EL (cell line): ENCODE measurements around the gene SUSD6.
A peak's percentile ranks its signal among the peaks of the same experiment; 100 is the strongest.

ENCODE experiments used
- DNase-seq: peaks from one replicate; pipeline ENCODE4 v3.0.0-alpha.2; 2016

Gene SUSD6

DNA sequence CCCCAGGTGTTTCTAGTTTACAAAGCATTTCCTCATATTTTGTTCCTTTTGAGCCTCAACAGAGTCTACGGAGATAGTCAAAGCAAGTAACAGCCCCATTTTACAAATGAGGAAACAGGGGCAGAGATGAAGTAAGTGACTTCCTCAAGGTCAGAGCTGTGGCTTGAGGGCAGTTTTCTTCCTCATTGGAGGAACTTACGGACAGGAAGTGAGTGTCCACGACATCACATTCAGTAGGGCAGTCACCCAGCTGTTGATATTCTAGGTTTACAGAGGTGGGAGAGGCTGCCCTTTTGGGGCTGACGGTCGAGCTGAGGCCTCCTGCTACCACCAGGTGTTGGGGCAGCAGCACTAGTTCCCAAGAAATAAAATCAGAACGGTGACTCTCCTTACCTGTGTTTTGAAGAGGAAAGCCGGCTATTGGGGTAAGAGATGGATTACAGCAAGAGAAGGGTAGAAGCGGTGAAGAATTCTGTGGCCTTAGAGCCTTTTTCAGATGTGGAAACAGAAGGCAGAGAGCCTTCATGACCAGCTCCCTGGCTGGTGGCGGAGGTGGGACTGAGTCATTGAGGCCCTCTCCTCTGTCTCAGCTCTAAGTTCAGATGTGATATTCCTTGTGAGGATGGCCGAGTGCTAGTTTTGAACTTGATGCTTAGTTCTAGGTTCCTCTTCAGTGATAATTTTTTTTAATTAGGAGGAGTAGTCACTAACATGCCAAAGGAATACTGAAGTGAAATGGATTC is 41.7 kb downstream of the SUSD6 start:
- no peak for DNase-seq

DNA sequence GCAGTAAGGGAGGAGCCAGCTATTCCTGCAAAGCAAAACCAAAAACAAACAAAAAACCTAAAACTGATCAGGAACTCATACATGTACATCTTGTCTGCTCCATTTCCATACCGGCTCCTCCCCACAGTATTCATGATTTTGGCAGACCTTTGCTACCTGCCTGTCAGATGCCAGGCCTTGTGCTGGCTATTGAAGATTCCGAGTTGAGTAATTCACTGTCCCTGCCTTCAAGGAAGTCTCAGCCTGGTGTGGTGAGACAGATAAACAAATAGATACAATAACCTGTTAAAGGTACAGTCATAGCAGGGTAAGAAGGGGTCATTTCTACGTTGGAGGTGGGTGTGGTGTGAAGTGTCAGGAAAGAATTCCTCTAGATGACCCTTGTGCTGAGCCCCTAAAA is 42.7 kb downstream of the SUSD6 start:
- DNase-seq = no peak

DNA sequence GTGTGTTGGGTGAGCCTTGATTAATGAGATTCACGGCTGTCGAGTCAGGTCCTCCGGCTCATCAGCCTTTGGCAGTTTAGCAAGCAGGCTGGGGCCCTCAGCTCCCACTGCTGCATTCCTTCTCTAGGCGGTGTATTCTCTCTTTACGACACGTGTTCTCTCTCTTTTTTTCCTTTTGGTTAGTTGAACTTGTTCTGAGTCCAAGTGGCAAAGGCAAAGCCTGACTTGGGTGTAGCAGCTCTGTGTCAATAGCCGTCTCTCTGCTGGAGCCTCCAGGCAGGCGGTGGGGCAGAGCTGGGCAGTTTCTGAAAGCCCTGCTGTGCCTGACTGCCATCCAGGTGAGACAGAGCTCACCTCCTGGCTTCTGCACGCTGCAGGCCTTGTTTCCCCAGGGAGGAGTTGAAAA is 46.6 kb downstream of the SUSD6 start:
- no peak for DNase-seq

DNA sequence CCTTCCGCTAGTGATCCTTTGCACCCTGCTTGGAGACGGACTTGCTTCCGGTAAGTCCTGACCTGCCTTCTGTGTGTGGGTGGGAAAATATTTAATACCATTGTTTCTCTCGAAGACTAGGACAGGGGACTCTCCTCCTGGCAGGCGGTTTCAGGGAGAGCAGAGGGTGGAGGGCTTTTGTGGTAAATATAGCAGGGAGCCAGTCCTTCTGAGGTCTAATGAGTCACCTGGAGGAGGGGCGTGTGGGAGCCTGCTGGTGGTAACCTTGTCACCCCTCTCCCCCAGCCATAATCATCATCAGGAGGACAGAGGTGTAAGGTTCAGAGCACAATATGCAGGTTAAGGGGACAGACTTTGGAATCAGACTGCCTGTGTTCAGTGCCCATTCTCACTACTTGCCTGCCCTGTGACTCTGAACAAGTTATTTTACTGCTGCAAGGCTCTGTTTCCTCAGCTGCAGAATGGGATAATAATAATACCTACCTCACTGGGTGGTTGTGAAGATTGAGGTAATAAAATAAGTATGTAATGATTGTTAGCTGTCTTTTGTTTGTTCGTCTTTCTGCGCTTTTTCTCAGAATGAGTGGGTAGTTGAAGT is 47.4 kb downstream of the SUSD6 start:
- DNase-seq = no peak

DNA sequence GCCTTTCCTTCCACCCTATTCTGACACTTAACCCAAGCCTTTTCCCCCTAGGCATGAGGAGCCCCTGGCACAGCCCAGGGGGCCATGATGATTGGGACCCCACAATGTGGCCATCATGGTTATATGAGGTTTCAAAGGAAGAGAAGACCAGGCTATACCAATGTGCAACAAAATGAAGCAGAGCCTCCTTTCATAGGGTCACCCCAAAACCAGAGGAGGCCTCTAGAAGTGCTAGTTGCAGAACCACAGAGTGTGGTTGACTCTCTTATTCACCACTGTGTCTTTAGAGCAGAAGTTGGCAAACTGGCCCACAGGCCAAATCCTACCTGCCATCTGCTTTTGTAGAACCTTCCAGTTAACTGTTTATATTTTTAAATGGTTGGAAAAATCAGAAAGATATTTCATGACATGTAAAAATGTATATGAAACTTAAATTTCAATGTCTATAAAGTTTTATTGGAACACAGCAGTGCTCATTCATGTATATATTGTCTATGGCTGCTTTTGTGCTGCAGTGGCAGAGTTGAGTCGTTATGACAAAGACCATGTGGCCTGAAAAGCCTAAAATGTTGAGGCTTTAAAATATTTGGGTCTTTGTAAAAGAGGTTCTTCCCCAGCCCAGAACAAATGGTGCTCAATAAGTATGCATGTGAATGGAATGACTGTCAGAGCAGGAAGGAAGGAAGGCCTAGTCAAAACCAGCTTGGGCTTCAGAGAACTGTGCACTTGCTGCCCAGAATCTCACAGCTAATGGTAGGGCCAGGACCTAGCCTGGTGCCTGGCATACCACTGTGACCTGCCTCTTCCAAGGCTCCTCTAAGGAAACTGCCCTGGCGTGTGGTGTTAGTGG is 49.2 kb downstream of the SUSD6 start:
- DNase-seq = no peak

DNA sequence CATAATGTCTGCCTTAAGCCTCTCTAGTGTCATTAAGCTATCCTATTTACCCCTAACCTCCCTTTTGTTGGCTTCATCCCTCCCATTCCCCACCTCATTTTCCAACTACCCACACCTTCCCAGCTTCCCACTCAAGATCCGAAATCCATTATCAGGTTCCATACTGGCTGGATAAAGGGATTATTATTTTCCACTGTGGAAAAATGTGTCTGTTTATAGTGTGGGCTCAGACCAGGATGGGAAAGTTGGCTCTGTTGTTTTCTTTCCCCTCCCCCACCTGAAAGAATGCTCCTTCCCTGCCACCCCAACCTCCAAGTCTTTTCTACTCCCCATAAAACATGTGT is 49.8 kb downstream of the SUSD6 start:
- DNase-seq = no peak

DNA sequence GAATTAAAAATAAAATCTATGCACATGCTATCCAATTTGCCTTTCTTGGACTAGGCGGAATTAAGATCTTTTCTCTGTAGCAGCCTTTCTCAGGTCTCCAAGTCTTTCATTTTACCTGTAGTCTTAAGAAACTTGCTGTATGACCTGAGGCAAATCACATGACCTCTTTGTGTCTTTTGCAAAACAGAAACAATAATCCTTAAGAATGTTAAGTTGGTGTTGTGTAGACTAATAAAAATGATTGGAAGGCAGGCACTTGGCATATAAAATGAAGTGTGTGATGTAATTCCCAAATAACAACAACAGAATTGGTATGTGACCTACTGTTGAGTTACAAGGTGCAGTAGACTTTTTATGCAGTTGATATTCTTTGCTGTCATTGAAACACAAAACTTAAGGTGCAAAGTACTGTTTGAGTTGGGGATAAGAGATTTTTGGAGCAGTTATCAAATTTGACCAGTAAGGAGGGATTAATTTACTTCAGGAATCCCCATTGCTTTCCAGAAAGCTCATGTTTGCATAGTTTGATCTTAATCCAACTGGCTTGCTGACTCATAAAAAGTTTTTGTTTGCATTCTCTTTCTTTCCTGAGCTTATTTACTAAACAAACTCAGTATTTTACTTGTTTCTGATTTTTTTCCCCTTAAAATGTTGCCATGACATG is 51.4 kb downstream of the SUSD6 start:
- no peak for DNase-seq

DNA sequence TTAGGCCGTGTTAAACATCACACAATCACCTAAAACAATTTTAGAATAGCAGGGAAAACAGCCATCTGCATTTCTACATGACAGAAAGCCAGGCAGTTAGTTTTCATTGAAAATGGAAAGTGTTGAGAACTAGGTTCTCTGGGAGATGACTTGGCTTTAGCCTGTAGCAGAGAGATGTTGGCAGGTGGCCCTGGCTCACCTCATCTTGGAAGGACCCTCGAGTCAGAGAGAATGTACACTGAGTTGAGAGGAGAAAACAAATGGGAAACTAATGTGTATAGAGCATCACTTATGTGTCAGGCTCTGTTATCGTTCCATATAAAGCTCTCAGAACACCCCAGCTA is 51.9 kb downstream of the SUSD6 start:
- DNase-seq = no peak

DNA sequence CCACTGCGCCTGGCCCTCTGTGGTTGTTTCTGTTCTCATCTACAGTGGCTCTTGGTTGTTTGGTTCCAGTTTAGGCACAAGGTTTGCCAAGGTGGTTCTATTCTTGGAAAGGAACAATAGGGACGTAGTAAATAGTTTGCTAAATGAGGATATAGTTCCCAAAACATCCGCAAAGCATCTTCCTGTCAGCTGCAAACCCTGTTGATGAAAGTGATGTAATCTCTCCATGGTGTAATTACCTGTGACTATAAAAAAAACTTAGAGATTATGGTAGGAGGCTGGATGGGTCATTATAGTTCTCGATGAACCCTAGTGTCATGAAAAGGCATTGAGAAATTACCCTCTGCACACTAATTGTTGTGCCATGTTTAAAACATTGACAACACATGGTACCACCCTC is 52.9 kb downstream of the SUSD6 start:
- DNase-seq = no peak

DNA sequence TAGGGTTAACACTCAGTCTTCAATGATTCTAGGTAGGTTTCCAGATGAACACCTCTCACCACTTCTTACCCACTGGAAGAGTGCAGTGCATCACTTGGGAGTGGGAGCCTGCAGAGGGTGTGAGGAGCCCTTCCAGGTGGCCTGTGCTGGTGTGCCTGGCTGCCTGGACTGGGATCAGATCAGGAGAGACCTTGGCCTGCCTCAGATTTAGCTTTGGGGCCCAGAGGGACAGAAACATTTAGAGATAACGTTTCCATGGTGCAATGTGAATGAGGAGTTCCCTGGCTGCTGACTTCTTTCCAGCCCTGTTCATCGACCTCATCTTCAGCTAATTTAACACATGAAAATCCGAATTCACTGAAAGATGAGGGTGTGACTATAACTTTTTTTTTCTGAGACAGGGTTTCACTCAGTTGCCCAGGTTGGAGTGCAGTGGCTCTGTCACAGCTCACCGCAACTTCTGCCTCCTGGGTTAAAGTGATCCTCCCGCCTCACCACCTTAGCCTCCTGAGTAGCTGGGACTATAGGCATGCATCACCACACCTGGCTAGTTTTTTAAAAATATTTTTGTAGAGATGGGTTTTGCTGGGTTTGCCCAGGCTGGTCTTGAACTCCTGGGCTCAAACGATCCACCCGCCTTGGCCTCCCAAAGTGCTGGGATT is 53.6 kb downstream of the SUSD6 start:
- no peak for DNase-seq

DNA sequence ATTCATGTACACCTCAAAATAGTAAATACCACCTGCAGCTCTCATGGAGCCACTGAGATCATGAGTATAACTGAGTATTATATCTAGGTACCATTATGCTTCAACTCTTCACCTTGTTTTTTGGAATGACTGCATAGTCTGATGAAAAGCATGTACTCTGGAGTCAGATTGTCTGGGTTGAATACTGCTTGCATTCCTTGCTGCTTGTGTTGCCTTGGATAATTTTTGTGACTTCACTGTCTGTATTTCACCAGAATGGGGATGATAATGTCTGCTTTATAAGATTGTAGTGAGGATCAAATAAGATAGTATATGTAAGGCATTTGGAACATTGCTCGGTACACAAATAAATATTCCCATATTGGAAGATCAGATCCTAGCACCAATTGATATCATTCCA is 54.2 kb downstream of the SUSD6 start:
- no peak for DNase-seq

DNA sequence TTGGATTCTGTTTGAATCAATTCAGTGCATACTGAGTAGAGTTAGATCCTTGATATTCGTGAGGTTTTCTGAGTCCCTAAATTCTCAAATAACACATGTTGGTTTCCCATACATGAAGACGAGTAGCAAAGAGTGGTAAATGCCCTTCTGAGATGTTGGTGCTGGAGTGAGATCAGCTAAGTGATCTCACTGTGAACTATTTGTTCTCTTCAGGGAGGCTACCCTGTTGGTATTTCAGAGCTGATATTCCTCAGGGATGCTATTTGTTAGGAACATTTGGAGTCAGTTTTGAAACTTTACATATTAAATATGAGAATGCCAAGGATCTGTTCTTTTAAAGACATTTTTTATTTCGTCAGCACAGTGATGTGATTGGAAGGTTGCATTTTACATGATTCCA is 54.7 kb downstream of the SUSD6 start:
- no peak for DNase-seq

DNA sequence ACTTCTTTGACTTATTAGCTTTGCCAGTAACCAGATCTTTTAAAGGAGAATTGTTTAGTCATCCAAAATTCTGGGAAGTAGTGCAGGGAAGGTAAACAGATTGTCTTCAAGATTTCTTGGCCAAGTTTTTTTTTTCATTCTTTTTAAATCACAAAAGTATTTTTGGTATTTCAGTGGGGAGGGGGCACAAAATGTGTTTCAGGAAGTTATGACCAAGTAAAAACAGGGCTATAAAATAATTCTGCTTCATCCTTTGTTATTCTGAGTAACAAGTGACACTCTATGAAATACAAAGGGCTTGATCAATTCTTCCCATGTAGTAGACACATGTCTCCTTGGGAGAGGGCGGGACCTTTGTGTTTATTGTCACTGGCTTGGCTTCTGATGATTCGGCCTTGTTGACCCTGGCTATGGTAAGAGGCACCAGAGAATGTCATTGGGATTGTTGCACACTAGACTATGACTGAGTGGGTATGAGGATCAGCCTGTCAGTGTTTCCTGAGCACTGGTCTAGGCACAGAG is 55.4 kb downstream of the SUSD6 start:
- peak; percentile 33 for DNase-seq

DNA sequence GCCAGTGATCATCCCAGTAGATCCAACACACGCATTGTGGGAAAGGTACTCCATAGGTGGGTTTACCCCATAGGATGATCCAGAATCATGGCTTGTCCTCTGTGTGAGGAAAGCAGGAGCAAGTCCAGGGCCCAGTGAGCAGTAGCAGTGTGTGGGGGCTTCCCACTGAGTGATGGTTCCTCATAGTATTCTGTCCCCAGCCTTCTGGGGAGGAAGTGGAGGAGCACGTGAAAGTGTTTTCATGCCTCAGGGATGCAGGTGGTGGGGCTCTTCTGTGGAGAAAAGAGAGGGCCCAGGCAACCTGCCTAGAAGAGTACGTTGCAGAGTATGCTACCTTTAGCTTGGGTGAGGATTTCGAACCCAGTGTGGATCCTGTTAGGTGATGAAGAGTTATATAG is 56.5 kb downstream of the SUSD6 start:
- no peak for DNase-seq

DNA sequence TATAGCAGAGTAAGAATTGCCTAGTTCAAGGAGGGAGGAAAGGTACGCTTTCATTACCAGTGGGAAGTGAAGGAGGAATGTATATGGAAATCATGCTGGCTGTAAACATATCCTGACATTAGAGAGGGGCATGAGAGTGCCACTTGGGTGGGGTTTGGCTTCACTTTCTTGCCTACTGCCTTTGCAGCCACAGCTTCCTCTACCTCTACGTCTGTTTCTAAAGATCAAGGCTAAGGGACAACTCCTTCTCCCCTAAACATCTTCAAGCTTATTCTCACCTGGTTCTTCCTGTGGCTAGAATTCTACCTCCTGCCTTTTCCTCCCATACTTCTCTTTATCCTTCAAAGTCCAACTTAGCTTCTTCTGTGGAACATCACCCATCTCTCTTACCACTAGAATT is 58.0 kb downstream of the SUSD6 start:
- no peak for DNase-seq

DNA sequence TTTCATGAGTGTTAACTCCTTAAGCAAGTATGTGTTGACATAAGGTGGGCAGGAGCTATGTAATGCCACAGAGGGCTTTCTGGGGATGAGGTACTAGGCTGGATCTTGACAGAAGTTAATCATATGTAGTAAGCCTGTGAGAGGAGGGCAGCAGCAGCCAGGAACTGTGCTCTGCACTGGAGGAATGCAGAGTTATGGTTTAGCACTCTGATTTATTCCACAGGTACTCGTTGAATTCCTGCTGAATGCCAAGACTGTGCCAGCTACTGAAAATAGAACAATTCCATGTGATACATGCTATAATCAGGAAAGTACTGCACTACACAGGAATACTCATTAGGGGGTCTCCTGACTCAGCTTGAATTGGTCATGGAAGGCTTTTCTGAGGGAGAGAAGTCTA is 58.7 kb downstream of the SUSD6 start:
- no peak for DNase-seq

DNA sequence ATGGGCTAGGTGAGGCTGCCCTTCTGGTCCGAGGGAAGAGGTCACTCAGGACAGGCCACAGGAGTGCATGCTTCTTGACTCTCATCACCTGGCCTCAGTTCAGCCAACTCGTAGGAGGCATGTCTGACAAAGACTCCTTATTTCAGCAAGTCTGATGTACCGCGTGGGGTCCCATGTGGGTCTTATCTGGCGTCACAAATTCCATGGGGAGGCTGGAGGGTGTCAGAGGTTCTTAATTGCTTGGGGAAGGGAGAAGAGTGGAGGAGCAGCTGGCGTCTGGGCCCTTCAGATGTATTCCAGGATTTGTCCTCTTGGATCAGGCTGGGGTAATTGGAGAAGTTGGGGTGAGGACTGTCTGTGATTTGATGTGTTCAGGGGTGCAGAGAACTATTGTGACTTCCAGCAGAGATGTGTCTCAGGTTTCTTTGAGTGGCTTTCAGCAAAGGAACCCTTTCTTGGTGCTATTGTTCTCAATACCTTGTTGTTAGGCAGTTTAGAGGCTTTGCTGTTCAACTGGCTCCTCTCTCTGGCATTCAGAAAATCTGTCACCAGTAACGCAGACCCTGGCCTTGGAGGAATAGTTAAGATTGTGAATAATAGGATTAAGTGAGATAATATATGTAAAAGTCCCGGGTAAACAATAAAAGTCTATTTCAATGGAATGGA is 60.1 kb downstream of the SUSD6 start:
- no peak for DNase-seq

DNA sequence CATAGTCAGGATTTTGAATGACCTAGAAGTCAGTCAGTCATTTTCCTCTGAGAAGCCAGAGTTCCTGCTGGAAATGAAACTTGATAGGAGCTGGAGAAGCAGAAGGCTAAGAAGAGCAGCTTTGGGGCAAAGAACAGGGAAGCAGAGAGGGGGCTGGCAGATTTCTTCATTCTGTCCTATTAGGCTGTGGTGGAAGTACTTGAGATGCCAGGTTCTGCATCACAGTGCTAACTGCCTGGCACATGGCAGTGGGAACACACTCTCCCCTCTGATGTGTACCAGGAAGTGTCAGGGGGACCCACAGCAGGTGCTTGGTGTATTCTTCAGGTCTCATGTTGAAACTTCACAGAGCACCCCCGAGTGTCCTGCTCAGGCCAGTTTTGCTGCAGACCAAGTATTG is 61.0 kb downstream of the SUSD6 start:
- DNase-seq = no peak

DNA sequence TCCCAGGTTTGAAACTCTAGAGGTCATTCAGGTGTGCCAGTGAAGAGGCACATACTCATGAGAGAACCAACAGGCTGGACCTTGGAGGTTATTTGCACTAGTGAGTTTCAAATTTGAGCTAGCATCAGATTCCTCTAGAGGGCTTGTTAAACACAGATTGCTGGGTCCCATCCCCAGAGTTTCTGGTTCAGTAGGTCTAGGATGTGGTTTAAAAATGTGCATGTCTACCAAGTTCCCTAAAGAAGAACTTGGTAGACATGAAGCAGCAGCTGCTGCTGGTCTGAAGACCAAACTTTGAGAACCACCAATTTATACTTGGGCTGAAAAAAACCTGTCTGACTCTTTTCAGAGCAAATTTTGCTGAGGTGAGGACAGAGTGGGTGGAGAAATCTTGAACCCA is 61.7 kb downstream of the SUSD6 start:
- no peak for DNase-seq

DNA sequence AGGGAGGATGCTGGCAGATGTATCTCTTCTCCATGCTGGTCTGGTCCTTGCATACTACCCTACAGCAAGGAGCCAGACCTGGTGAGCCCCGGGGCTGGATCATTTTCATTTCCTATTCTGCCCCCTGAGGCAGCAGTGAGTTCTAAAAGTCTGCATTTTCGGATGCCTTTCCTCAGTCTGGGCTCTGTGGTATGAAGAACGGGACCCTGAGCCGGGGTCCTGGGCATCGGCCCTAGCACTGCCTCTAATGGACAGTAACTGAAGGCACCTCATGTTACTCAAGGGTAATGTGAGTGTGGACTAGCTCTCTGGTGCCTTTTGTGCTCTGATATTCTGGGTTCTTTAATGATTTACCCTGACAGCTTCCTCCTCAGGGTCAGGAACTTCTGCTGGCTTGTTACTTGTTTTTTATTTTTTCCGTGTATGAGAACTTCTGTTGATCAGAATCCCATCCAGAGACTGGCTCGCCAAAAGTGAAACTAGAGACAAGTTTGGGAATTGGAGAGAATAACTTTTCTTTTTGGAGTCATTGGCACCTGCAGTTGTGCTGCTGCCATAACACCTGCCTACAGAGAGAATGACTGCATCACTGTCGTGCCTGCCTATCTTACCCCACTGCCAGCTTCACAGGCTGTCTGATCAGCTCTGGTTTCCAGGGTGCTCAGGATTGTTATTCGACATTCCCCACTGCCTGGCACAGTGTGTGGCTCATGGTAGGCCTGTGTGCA is 62.3 kb downstream of the SUSD6 start:
- DNase-seq = no peak

DNA sequence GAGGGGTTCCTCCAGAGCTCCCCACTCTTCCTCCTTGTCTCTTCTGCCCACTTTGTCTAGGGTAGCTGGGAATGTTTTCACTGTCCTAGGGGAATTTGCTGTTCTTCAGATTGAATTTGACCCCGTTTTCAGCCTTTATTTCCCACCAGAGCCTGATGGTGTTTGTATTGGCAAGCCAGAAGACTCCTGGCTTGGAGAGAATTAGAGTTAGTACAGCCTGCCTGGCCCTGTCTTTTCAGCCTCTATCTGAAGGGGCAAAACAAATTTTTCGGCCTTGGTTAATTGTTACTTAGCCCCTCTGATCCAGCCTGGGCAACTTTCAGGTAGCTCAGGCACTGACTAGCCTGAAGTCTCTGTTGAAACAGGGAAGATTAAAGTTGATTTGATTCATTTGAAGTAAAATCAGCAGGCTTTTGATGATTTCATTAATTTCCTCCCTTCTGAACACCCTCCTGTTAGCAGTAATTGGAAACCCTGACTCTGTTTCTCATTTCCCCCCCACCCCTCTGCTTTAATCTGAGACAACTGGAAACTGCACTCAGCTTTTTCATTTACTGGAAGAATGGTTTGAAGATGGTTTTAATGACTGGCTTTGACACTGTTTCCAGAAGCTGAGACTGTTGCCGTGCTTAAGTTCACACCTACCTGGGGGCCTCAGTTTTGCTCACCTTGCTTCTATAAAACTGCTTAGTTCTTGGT is 63.3 kb downstream of the SUSD6 start:
- DNase-seq = no peak
